ENCODE measurements around the gene DYNC1LI1.

Gene DYNC1LI1

DNA sequence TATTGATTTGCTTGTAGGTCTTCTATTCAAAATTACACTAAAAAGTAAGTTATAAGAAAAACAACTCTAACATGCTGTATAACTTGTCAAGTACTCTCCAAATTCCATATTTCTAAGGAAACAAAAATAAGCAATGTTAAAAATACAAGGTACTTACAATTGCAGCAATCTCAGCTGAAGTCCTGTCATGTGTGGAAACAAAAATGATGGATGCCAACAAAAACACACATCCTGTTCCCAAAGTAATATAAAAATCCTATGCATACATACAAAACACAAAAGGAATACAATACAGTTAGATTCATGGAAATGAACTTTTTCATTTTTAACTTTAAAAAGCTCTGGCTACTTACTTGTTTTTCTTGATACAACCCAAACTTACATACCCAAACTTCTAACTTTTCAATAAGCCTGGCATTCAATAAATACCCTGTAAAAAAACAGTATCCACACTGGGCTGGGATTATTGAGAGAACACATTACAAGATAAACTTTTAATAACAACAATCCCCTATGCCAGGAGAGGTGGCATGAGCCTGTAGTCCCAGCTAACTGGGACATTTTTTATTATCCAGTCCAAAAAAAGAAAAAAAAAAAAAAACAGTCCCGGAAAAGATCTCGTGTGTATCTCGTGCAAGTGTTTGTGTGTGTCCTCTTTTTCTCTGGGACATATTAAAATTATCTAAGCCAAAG, 82.7 kb downstream of the DYNC1LI1 start:
- DNase-seq = no peak

DNA sequence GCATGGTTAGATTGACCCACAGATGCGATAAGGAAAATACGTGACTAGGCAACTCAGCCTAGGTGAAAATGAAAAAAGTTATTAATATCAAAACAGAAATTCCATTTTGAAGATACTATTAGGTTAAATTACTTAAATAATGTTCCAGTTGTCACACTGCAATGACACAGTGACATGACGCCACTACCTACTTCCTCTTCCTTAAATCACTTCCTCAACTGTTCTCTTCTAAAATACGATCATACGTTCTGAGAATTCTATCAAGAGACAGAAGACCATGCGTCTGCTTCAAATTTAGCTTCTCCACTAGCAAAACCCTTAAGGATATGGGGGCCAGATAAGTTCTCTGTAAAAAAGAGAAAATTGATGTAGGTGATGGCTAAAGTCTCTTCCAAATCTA, 86.2 kb downstream of the DYNC1LI1 start:
- DNase-seq = no peak

GRCh38 chr3:32483772-32484171, 86.9 kb downstream of the DYNC1LI1 start:
- DNase-seq = no peak

DNA sequence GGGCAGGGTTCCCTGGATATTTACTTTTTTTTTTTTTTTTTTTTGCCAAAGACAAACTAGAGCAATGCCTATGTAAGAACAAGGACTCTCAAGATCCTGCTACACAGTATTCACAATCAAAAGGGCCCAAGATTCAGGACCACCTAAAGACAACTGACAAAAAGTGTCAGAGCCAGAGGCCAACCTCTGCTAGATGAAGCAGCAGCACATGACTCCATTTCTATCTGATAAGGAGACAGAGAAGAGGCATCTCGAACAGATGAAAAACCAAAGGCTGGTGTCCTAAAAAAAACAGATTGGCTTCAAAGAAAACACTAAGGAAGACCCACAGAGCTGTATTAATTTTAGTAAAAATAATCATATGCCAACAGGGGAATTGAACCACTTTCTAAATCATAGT, 88.0 kb downstream of the DYNC1LI1 start:
- no peak for DNase-seq

DNA sequence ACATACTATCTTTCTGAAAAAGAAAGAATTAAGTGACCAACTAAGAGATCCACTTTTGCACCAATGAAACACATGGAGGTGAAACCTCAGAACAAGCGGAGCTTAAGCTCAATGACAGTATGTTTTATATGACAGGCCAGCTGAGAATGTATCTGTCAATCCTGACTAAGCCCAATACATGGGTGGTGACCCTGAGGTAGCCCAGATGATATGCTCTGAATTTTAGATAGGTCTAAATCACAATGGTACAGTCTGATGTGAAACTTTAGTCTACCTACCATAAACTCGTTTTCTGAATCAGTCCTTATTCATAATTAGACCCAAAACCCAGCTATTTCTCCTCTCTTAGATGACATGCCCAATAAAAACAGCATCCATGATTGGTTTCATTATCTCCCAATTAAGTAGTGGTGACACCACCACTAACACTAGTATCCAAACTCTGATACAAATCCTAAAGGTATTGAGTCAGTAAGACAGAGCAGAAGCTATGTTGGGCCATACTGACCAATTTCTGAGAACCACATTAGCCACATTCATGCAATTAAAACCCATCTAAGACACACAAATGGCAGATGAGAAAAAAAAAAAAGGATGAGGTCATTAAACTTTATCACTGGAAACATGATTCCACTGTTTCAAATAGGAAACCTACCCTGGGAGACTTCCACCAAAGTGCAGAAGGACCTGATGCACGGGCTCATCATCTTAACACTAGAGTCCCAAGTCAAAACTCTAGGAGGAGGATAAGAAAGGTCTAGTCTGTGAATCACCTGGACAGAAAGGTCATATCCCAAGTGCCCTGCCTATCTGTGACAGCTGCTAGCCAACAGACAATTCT, 88.6 kb downstream of the DYNC1LI1 start:
- DNase-seq = no peak

- DNase-seq = no peak
Measured at GRCh38 chr3:32480604-32481003, 90.1 kb downstream of the DYNC1LI1 start.
